Activated CD4-positive, alpha-beta T cell treated with anti-CD3 and anti-CD28 coated beads, Interleukin-2, amount 50 U/mL, for 4 hours (primary cell): ENCODE measurements around the gene HSD11B2.

Source experiments
- DNase-seq, 2 experiments: peaks; one replicate each; pipeline ENCODE4 v3.0.0-alpha.2; 2020

The HSD11B2 gene

GRCh38 chr16:67481561-67482232 is 50.8 kb downstream of the HSD11B2 start:
- peak in 1 of 2 experiments; percentile 21 for DNase-seq

- no peak for DNase-seq
Observed at GRCh38 chr16:67482233-67482924, 51.5 kb downstream of the HSD11B2 start.

GRCh38 chr16:67483150-67483549 is 52.2 kb downstream of the HSD11B2 start, which contains the start of gene AGRP:
TSS of gene AGRP (minus strand) at chr16:67483547. CDS start at chr16:67483398, 149 bp downstream.
- no peak for DNase-seq

GRCh38 chr16:67483731-67484525 is 53.0 kb downstream of the HSD11B2 start:
- no peak for DNase-seq

- no peak for DNase-seq
Observed at GRCh38 chr16:67486805-67487204, 55.9 kb downstream of the HSD11B2 start.
